GM12875 (cell line): Measurements from ENCODE around the gene DXO.
"Not testable (repeated sequence)": the region's sequence is repeated elsewhere in the genome, so short reads cannot be mapped to it uniquely, and the experiment has no call there.

Experiments
- H3K4me3 ChIP-seq: one replicate; pipeline ENCODE4 v1.5.1; 2011; ENCODE audit warnings: low read depth, low read length, control low read depth
- TF ChIP-seq, protein P1 (sequence below): IDR thresholded peaks from 2 replicates; pipeline ENCODE4 v1.5.1; 2011; ENCODE audit warnings: low read depth, mild to moderate bottlenecking, control low read depth, inconsistent platforms, low read length, moderate library complexity, borderline replicate concordance; ENCODE audit not compliant: insufficient read depth

Gene DXO

GRCh38 chr6:31971993-31972708 is at the start of gene DXO:
Gene DXO, minus strand, starts transcription at chr6:31972138. Its CDS starts 463 bp downstream, at chr6:31971675.
- H3K4me3 ChIP-seq: peak within 1 kb of the TSS; percentile 55
- TF ChIP-seq, protein P1, sequence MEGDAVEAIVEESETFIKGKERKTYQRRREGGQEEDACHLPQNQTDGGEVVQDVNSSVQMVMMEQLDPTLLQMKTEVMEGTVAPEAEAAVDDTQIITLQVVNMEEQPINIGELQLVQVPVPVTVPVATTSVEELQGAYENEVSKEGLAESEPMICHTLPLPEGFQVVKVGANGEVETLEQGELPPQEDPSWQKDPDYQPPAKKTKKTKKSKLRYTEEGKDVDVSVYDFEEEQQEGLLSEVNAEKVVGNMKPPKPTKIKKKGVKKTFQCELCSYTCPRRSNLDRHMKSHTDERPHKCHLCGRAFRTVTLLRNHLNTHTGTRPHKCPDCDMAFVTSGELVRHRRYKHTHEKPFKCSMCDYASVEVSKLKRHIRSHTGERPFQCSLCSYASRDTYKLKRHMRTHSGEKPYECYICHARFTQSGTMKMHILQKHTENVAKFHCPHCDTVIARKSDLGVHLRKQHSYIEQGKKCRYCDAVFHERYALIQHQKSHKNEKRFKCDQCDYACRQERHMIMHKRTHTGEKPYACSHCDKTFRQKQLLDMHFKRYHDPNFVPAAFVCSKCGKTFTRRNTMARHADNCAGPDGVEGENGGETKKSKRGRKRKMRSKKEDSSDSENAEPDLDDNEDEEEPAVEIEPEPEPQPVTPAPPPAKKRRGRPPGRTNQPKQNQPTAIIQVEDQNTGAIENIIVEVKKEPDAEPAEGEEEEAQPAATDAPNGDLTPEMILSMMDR: no peak

- not testable (repeated sequence) for H3K4me3 ChIP-seq
These were observed 42.6 kb upstream of the DXO start, which contains the start of gene C4B for GRCh38 chr6:32014547-32014946. Gene C4B, plus strand, starts transcription at chr6:32014795. Its CDS starts 51 bp downstream, at chr6:32014846.

GRCh38 chr6:32013738-32014137 is 41.8 kb upstream of the DXO start:
- H3K4me3 ChIP-seq: not testable (repeated sequence)

- H3K4me3 ChIP-seq: not testable (repeated sequence)
These were observed 41.1 kb upstream of the DXO start for GRCh38 chr6:32012941-32013617.

GRCh38 chr6:32010856-32011530 is 39.1 kb upstream of the DXO start:
- not testable (repeated sequence) for H3K4me3 ChIP-seq

DNA sequence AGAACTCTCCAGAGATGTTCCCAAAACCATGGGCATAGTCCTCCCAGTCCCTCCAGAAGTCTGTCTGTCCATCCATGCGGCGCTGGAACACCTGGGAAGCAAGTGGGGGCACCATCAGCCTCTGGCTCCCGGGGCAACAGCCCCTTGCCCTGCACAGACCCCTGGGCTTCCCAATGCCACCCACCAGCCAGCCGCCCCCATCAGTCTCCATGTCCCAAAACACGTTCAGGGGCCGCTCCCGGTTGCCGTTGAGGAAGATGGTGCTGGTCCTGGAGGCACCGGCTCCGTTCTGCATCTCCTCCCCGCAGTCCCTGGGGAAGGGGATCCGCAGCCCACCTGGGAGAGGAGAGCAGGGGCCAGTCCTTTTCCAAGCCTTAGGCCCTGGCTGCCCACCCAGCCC is 37.6 kb upstream of the DXO start:
- not testable (repeated sequence) for H3K4me3 ChIP-seq

DNA sequence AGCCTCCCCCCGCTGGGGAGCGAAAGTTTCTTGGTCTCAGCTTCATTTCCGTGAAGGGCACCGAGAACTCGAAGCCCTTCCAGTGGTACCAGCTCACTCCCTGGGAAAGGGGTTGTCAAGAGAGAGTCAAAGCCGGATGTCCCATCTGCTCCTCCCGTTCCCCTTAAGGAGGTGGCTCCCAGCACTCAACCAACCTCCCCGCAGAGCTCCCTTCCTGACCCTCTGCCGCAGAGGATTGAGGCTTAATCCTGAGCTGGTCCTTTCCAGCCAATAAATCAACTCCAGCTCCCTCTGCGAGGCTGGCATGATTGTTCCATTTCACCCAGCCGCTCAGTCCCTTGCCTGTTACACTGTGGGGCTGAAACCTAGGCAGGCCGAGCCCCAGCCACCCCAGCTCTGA is 36.7 kb upstream of the DXO start:
- not testable (repeated sequence) for H3K4me3 ChIP-seq

GRCh38 chr6:32008037-32008436 is 36.1 kb upstream of the DXO start:
- not testable (repeated sequence) for H3K4me3 ChIP-seq

- not testable (repeated sequence) for H3K4me3 ChIP-seq
These were observed 35.1 kb upstream of the DXO start for GRCh38 chr6:32007086-32007485.

- H3K4me3 ChIP-seq: not testable (repeated sequence)
These were observed 34.1 kb upstream of the DXO start for GRCh38 chr6:32005991-32006529.

- H3K4me3 ChIP-seq: not testable (repeated sequence)
These were observed 33.6 kb upstream of the DXO start for GRCh38 chr6:32005538-32005880.

DNA sequence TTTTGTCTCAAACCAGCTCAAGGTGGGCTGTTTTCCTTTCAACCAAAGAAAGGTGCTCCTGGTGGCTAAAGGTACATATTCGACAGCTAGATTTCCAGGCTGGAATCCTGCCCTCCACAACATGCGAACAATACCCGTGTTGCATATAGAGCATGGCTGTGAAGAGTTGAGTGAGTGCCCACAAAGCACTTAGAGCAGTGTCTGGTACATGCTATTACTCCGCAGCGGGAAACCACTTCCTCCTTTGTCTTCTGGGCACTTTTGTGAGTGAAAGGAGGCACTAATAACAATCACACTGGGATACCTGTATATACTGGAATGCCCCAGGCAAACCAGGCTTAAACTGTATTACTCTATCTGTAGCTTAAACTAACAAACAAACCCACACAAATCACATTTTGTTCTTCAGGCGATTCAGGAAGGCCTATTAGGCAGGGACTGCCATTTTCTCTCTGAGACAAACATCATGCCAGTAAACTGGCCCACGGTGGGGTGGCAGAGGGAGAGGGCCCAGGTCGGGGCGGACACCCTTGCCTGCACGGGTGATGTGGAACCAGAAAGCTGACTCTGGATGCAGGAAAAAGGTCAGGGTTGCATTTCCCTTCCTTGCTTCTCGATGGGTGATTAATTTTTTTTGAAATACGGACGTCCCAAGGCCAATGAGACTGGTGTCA is 33.1 kb upstream of the DXO start:
- not testable (repeated sequence) for H3K4me3 ChIP-seq

DNA sequence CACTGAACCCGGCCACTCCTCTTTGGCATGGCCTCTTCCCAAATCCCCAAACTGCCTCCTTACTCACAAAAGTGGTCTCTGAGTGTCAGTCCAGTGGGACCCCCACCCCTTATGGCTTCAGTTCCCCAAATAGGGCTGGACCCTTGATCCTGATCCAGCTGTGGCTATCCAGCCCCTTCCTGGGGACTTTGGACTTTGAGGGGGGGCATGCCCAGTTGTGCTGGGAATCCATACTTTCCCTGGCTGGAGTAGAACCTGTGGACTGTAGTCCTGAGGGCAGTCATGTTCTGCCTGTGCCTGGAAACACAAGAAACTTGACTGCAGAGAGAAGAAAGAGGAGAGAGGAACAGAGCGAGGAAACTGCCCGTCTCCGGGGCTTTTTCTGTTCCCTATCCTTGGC is 32.5 kb upstream of the DXO start:
- H3K4me3 ChIP-seq: not testable (repeated sequence)

- H3K4me3 ChIP-seq: not testable (repeated sequence)
These were observed 31.4 kb upstream of the DXO start for GRCh38 chr6:32003301-32003700.

DNA sequence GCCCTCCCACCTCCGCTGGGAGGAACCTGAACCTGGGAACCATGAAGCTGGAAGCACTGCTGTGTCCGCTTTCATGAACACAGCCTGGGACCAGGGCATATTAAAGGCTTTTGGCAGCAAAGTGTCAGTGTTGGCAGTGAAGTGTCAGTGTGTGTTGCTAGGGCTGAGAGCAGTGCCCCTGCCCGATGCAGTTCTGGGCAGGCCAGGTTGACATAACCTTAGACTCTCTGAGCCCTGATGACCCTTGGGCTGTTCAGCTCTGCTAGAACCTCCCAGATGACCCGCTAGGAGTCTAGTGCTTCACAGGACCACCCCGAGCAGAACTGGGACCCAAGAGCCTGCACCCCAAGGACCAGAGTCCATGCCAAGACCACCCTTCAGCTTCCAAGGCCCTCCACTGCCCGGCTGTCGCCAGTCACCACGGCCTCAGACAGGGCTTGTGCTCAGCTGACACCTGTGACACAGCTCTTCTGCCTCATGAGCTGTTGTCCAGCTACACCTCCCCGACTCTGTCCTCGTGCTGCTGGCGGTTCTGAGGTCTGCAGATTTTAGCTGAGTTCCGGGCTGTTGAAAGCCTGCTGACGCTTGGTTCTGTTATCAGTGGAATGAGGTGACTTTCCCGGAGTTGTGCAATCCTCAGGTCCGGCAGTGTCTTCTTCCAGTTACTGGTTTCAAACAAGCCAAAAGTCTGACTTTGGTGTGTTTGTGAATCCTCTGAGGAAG is 30.8 kb upstream of the DXO start:
- not testable (repeated sequence) for H3K4me3 ChIP-seq

DNA sequence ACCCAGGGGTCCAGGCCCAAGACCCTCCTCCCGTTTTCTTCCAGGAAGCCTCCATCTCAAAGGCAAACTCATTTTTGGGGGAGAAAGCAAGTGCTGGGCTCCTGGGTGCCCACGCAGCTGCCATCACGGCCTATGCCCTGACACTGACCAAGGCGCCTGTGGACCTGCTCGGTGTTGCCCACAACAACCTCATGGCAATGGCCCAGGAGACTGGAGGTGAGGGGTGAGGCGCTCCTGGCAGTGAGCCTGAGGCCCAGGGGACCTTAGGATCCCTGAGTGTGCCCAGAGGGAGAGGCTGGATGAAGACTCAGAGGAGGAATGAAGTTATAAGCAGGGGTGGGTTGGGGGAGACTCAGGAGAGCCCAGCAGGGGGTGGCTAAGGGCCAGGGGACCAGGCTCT is 24.4 kb upstream of the DXO start:
- not testable (repeated sequence) for H3K4me3 ChIP-seq

GRCh38 chr6:31994421-31994820 is 22.5 kb upstream of the DXO start:
- H3K4me3 ChIP-seq: not testable (repeated sequence)

GRCh38 chr6:31989363-31989762 is 17.4 kb upstream of the DXO start:
- not testable (repeated sequence) for H3K4me3 ChIP-seq

GRCh38 chr6:31981744-31982143 is 9.8 kb upstream of the DXO start, which contains the start of gene C4A:
Gene C4A, plus strand, starts transcription at chr6:31982057. Its CDS starts 51 bp downstream, at chr6:31982108.
- not testable (repeated sequence) for H3K4me3 ChIP-seq
